NCI-H1048 (cell line): ENCODE data around the gene KANSL1.
"Not testable (repeated sequence)": the region's sequence is repeated elsewhere in the genome, so short reads cannot be mapped to it uniquely, and the experiment has no call there.

Source experiments
- DNase-seq: peaks from one replicate; lab custom pipeline; 2025; lab: John Stamatoyannopoulos, UW

Gene KANSL1

DNA sequence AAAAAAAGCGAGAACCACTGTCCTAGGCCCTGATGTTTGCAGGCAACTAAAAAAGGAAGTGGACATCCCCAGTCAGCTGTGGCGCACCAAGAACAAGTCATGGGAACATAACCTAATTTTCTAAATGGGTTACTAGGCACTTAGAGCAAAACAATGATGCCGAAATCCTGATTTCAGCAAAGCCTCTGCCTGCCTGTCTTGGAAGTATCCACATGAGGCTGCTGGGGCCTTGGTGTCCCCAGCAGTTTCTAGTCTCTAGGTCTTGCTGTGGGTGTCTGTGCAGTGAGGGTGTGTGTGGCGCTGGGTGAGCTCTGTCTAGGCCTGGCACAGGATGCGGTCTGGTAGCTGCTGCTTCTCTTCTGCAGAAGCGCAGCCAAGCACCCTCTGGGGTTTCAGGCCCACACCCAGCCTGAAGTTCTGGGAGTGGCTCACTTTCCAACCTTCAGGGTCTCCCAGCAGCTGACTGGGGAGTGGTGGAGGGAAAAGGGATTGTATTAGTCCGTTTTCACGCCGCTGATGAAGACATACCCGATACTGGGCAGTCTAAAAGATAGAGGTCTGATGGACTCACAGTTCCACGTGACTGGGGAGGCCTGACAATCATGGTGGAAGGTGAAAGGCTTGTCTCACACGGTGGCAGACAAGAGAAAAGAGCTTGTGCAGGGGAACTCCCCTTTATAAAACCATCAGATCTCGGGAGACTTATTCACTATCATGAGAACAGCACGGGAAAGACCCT lies 173.0 kb downstream of the KANSL1 start:
- no peak for DNase-seq

DNA sequence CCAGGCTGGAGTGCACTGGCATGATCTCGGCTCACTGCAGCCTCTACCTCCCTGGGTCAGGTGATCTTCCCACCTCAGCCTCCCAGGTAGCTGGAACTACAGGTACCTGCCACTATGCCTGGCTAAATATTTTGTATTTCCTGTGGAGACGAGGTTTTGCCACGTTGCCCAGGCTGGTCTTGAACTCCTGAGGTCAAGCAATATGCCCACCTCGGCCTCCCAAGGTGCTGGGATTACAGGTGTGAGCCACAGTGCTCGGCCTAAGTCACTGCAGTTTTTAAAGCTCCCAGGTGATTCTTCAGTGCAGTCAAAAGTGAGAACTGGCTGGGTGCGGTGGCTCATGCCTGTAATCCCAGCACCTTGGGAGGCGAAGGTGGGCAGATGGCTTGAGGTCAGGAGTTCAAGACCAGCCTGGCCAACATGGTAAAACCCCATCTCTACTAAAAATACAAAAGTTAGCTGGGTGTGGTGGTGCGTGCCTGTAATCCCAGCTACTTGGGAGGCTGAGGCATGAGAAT lies 173.8 kb downstream of the KANSL1 start:
- DNase-seq: not testable (repeated sequence)

DNA sequence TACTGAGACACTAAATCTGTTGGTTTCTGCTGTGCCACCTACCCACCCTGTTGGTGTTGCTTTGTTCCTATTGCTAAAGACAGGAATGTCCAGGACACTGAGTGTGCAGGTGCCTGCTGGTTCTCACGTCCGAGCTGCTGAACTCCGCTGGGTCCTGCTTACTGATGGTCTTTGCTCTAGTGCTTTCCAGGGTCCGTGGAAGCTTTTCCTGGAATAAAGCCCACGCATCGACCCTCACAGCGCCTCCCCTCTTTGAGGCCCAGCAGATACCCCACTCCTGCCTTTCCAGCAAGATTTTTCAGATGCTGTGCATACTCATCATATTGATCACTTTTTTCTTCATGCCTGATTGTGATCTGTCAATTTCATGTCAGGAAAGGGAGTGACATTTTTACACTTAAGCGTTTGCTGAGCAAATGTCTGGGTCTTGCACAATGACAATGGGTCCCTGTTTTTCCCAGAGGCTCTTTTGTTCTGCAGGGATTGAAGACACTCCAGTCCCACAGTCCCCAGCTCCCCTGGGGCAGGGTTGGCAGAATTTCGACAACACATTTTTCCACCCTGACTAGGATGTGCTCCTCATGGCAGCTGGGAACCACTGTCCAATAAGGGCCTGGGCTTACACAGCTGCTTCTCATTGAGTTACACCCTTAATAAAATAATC lies 179.6 kb downstream of the KANSL1 start:
- no peak for DNase-seq

DNA sequence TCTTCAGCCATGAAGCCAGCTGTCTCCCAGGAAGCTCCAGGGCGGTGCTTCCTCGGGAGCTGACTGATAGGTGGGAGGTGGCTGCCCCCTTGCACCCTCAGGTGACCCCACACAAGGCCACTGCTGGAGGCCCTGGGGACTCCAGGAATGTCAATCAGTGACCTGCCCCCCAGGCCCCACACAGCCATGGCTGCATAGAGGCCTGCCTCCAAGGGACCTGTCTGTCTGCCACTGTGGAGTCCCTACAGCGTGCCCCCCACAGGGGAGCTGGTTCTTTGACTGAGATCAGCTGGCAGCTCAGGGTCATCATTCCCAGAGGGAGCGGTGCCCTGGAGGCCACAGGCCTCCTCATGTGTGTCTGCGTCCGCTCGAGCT lies 180.1 kb downstream of the KANSL1 start:
- no peak for DNase-seq

DNA sequence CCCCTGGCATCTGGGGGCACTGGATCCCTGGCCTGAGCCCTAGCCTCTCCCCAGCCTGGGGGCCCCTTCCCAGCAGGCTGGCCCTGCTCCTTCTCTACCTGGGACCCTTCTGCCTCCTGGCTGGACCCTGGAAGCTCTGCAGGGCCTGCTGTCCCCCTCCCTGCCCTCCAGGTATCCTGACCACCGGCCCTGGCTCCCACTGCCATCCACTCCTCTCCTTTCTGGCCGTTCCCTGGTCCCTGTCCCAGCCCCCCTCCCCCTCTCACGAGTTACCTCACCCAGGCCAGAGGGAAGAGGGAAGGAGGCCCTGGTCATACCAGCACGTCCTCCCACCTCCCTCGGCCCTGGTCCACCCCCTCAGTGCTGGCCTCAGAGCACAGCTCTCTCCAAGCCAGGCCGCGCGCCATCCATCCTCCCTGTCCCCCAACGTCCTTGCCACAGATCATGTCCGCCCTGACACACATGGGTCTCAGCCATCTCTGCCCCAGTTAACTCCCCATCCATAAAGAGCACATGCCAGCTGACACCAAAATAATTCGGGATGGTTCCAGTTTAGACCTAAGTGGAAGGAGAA lies 180.6 kb downstream of the KANSL1 start:
- no peak for DNase-seq

DNA sequence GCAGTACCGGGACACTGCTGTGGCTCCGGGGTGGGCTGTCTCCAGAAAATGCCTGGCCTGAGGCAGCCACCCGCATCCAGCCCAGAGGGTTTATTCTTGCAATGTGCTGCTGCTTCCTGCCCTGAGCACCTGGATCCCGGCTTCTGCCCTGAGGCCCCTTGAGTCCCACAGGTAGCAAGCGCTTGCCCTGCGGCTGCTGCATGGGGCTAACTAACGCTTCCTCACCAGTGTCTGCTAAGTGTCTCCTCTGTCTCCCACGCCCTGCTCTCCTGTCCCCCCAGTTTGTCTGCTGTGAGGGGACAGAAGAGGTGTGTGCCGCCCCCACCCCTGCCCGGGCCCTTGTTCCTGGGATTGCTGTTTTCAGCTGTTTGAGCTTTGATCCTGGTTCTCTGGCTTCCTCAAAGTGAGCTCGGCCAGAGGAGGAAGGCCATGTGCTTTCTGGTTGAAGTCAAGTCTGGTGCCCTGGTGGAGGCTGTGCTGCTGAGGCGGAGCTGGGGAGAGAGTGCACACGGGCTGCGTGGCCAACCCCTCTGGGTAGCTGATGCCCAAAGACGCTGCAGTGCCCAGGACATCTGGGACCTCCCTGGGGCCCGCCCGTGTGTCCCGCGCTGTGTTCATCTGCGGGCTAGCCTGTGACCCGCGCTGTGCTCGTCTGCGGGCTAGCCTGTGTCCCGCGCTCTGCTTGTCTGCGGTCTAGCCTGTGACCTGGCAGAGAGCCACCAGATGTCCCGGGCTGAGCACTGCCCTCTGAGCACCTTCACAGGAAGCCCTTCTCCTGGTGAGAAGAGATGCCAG lies 181.3 kb downstream of the KANSL1 start:
- no peak for DNase-seq

DNA sequence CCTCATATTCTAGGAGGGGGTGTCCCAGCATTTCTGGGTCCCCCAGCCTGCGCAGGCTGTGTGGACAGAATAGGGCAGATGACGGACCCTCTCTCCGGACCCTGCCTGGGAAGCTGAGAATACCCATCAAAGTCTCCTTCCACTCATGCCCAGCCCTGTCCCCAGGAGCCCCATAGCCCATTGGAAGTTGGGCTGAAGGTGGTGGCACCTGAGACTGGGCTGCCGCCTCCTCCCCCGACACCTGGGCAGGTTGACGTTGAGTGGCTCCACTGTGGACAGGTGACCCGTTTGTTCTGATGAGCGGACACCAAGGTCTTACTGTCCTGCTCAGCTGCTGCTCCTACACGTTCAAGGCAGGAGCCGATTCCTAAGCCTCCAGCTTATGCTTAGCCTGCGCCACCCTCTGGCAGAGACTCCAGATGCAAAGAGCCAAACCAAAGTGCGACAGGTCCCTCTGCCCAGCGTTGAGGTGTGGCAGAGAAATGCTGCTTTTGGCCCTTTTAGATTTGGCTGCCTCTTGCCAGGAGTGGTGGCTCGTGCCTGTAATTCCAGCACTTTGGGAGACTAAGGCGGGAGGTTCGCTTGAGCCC lies 182.5 kb downstream of the KANSL1 start:
- no peak for DNase-seq

DNA sequence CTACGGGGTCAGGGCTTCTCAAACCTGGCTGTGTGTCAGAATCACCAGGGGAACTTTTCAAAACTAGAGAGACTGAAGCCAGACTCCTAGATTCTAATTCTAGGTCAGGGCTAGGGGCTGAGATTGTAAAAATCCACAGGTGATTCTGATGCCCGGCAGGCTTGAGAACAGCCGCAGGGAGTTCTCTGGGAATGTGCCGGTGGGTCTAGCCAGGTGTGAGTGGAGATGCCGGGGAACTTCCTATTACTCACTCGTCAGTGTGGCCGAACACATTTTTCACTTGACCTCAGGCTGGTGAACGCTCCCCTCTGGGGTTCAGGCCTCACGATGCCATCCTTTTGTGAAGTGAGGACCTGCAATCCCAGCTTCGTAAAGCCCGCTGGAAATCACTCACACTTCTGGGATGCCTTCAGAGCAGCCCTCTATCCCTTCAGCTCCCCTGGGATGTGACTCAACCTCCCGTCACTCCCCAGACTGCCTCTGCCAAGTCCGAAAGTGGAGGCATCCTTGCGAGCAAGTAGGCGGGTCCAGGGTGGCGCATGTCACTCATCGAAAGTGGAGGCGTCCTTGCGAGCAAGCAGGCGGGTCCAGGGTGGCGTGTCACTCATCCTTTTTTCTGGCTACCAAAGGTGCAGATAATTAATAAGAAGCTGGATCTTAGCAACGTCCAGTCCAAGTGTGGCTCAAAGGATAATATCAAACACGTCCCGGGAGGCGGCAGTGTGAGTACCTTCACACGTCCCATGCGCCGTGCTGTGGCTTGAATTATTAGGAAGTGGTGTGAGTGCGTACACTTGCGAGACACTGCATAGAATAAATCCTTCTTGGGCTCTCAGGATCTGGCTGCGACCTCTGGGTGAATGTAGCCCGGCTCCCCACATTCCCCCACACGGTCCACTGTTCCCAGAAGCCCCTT lies 183.3 kb downstream of the KANSL1 start:
- DNase-seq: no peak

DNA sequence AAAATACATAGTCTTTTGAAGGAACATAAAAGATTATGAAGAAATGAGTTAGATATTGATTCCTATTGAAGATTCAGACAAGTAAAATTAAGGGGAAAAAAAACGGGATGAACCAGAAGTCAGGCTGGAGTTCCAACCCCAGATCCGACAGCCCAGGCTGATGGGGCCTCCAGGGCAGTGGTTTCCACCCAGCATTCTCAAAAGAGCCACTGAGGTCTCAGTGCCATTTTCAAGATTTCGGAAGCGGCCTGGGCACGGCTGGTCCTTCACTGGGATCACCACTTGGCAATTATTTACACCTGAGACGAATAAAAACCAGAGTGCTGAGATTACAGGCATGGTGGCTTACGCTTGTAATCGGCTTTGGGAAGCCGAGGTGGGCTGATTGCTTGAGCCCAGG lies 184.6 kb downstream of the KANSL1 start:
- no peak for DNase-seq

DNA sequence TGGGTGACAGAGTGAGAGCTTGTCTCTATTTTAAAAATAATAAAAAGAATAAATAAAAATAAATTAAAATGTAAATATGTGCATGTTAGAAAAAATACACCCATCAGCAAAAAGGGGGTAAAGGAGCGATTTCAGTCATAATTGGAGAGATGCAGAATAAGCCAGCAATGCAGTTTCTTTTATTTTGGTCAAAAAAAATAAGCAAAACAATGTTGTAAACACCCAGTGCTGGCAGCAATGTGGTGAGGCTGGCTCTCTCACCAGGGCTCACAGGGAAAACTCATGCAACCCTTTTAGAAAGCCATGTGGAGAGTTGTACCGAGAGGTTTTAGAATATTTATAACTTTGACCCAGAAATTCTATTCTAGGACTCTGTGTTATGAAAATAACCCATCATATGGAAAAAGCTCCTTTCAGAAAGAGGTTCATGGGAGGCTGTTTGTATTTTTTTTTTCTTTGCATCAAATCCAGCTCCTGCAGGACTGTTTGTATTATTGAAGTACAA lies 185.7 kb downstream of the KANSL1 start:
- no peak for DNase-seq

DNA sequence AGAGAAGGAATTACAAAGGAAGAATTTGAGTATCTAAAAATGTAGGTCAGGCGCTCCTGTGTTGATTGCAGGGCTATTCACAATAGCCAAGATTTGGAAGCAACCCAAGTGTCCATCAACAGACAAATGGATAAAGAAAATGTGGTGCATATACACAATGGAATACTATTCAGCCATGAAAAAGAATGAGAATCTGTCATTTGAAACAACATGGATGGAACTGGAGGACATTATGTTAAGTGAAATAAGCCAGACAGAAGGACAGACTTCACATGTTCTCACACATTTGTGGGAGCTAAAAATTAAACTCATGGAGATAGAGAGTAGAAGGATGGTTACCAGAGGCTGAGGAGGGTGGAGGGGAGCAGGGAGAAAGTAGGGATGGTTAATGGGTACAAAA lies 187.1 kb downstream of the KANSL1 start:
- not testable (repeated sequence) for DNase-seq

DNA sequence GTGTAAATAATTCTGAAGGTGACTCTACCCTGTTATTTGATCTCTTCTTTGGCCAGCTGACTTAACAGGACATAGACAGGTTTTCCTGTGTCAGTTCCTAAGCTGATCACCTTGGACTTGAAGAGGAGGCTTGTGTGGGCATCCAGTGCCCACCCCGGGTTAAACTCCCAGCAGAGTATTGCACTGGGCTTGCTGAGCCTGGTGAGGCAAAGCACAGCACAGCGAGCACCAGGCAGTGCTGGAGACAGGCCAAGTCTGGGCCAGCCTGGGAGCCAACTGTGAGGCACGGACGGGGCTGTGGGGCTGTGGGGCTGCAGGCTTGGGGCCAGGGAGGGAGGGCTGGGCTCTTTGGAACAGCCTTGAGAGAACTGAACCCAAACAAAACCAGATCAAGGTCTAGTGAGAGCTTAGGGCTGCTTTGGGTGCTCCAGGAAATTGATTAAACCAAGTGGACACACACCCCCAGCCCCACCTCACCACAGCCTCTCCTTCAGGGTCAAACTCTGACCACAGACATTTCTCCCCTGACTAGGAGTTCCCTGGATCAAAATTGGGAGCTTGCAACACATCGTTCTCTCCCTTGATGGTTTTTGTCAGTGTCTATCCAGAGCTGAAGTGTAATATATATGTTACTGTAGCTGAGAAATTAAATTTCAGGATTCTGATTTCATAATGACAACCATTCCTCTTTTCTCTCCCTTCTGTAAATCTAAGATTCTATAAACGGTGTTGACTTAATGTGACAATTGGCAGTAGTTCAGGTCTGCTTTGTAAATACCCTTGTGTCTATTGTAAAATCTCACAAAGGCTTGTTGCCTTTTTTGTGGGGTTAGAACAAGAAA lies 189.1 kb downstream of the KANSL1 start:
- no peak for DNase-seq

DNA sequence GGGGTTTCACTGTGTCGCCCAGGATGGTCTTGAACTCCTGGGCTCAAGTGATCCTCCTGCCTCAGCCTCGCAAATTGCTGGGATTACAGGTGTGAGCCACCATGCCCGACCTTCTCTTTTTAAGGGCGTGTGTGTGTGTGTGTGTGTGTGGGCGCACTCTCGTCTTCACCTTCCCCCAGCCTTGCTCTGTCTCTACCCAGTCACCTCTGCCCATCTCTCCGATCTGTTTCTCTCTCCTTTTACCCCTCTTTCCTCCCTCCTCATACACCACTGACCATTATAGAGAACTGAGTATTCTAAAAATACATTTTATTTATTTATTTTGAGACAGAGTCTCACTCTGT lies 190.3 kb downstream of the KANSL1 start:
- no peak for DNase-seq

DNA sequence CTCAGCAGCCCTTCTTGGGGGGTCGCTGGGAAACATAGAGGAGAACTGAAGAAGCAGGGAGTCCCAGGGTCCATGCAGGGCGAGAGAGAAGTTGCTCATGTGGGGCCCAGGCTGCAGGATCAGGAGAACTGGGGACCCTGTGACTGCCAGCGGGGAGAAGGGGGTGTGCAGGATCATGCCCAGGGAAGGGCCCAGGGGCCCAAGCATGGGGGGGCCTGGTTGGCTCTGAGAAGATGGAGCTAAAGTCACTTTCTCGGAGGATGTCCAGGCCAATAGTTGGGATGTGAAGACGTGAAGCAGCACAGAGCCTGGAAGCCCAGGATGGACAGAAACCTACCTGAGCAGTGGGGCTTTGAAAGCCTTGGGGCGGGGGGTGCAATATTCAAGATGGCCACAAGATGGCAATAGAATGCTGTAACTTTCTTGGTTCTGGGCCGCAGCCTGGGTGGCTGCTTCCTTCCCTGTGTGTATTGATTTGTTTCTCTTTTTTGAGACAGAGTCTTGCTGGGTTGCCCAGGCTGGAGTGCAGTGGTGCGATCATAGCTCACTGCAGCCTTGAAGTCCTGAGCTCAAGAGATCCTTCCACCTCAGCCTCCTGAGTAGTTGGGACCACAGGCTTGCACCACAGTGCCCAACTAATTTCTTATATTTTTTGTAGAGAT lies 190.8 kb downstream of the KANSL1 start:
- peak; percentile 24 for DNase-seq

DNA sequence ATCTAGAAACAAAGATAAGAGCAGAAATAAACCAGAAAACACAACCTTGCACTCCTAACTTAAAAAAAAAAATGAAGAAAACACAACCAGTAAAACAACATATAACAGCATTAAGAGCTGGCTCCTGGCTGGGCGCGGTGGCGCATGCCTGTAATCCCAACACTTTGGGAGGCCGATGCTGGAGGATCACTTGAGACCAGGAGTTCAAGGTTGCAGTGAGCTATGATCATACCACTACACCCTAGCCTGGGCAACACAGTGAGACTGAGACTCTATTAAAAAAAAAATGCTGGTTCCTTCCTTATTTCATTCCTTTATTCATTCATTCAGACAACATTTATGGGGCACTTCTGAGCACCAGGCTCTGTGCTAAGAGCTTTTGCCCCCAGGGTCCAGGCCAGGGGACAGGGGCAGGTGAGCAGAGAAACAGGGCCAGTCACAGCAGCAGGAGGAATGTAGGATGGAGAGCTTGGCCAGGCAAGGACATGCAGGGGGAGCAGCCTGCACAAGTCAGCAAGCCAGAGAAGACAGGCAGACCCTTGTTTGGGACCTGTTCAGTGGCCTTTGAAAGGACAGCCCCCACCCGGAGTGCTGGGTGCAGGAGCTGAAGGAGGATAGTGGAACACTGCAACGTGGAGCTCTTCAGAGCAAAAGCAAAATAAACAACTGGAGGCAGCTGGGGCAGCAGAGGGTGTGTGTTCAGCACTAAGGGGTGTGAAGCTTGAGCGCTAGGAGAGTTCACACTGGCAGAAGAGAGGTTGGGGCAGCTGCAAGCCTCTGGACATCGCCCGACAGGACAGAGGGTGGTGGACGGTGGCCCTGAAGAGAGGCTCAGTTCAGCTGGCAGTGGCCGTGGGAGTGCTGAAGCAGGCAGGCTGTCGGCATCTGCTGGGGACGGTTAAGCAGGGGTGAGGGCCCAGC lies 191.6 kb downstream of the KANSL1 start:
- DNase-seq: no peak

DNA sequence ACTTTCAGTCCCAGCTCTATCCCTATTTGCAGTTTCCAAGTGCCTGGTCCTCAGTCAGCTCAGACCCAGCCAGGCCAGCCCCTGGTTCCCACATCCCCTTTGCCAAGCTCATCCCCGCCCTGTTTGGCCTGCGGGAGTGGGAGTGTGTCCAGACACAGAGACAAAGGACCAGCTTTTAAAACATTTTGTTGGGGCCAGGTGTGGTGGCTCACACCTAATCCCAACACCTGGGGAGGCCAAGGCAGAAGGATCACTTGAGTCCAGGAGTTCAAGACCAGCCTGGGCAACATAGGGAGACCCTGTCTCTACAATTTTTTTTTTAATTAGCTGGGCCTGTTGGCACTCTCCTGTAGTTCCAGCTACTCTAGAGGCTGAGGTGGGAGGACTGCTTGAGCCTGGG lies 192.5 kb downstream of the KANSL1 start:
- DNase-seq: no peak

DNA sequence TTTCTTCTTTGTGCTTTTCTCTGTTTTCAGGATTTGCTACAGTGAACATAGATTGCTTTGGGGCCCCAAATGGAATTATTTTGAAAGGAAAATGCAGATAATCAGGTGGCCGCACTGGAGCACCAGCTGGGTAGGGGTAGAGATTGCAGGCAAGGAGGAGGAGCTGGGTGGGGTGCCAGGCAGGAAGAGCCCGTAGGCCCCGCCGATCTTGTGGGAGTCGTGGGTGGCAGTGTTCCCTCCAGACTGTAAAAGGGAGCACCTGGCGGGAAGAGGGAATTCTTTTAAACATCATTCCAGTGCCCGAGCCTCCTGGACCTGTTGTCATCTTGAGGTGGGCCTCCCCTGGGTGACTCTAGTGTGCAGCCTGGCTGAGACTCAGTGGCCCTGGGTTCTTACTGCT lies 192.9 kb downstream of the KANSL1 start:
- DNase-seq: no peak

DNA sequence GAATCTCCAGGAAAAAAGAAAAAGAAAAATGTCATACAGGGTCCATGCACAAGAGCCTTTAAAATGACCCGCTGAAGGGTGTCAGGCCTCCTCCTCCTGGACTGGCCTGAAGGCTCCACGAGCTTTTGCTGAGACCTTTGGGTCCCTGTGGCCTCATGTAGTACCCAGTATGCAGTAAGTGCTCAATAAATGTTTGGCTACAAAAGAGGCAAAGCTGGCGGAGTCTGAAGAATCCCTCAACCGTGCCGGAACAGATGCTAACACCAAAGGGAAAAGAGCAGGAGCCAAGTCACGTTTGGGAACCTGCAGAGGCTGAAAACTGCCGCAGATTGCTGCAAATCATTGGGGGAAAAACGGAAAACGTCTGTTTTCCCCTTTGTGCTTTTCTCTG lies 193.3 kb downstream of the KANSL1 start:
- no peak for DNase-seq
